T47D (cell line): ENCODE data around the gene ZGPAT.
A peak's percentile ranks its signal among the peaks of the same experiment; 100 is the strongest.
"Not testable (repeated sequence)": the region's sequence is repeated elsewhere in the genome, so short reads cannot be mapped to it uniquely, and the experiment has no call there.

ENCODE experiments used
- DNase-seq, 2 experiments: peaks; one replicate each; pipeline versions ENCODE4 v3.0.0 to v3.0.0-alpha.2; 2011 to 2012; ENCODE audit warnings: low read depth in 1 of 2, low spot score in 1 of 2
- JUND ChIP-seq: IDR thresholded peaks from 2 replicates; pipeline ENCODE4 v1.6.1; 2012; ENCODE audit warnings: low read depth
- in situ Hi-C: cut with HindIII; loops from 2 replicates; pipeline ENCODE4 v1.10.0; 2016; ENCODE audit warnings: low sequenced_read_pairs, low pct_unique_long_range_greater_than_20kb

ZGPAT gene

DNA sequence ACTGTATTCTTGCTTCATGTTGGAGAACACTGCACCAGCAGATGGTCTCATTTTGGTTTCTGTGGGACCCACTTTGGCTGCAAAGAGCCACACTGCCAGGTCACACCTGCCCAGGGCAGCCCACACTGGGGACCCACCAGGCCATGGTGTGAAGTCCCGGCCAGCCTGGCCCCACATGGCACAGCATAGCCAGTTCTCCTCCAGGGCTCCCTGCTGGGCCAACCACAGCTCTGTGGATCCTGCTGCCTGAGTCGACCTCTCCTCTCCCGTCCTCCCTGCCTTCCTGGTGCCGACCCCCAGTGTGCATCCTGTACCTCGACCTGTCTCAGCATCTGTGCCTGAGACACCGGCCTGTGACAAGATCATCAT is 3.1 kb upstream of the ZGPAT start:
- in situ Hi-C loops: no loop called here
- DNase-seq: no peak
- TF ChIP-seq JUND: no peak

- no peak for DNase-seq
- in situ Hi-C loops: no loop called here
- no peak for TF ChIP-seq JUND
Observed at GRCh38 chr20:63705232-63706026, 2.4 kb upstream of the ZGPAT start.

- no peak for TF ChIP-seq JUND
- in situ Hi-C loops: no loop called here
- DNase-seq: no peak
Observed at GRCh38 chr20:63706027-63706695, 1.7 kb upstream of the ZGPAT start.

- in situ Hi-C loops: no loop called here
- TF ChIP-seq JUND: no peak
- peak; percentile 42 to 82 for DNase-seq
Observed at GRCh38 chr20:63706852-63707557, 834 bp upstream of the ZGPAT start.

DNA sequence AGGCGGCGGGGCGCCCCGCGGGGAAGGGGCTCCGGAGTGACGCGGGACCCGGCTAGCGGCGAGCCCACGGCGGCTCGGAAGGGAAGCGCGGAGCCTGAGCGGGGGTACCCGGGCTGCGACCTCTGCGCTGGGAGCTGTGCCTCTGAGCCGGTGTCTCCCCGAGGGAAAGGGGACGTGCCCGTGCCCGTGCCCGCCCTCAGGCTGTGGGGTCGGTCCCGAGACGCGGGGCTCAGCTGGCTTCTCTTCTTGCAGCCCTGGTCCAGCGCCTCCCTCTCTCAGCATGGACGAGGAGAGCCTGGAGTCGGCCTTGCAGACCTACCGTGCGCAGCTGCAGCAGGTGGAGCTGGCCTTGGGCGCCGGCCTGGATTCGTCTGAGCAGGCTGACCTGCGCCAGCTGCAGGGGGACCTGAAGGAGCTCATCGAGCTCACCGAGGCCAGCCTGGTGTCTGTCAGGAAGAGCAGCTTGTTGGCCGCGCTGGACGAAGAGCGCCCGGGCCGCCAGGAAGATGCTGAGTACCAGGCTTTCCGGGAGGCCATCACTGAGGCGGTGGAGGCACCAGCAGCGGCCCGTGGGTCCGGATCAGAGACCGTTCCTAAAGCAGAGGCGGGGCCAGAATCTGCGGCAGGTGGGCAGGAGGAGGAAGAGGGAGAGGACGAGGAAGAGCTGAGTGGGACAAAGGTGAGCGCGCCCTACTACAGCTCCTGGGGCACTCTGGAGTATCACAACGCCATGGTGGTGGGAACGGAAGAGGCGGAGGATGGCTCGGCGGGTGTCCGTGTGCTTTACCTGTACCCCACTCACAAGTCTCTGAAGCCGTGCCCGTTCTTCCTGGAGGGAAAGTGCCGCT is 686 bp downstream of the ZGPAT start:
- TF ChIP-seq JUND: no peak
- in situ Hi-C loops: no loop called here
- no peak for DNase-seq

GRCh38 chr20:63709149-63709527 is 1.3 kb downstream of the ZGPAT start:
- no peak for TF ChIP-seq JUND
- no peak for DNase-seq
- in situ Hi-C loops: no loop called here

DNA sequence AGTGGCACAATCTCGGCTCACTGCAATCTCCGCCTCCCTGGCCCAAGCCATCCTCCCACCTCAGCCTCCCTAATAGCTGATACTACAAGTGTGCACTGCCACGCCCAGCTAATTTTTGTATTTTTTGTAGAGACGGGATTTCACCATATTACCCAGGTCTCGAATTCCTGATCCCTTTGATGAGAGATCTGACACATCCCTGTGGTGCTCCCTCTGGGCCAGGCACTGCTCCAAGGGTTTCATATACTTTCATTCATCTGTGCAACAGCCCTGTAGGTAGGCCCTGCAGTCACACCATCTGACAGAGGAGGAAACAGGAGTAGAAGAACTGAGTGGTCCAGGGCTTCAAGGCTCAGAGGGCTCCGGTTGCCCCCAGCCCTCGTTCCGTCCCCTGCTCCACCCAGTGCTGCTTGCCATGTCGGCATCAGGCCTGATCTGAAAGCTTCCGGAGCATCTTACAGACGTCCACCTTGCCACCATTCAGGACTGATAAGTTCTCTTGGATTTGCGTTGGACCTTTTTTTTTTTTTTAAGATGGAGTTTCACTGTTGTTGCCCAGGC is 3.3 kb downstream of the ZGPAT start:
- in situ Hi-C loops: no loop called here
- DNase-seq: no peak
- no peak for TF ChIP-seq JUND

DNA sequence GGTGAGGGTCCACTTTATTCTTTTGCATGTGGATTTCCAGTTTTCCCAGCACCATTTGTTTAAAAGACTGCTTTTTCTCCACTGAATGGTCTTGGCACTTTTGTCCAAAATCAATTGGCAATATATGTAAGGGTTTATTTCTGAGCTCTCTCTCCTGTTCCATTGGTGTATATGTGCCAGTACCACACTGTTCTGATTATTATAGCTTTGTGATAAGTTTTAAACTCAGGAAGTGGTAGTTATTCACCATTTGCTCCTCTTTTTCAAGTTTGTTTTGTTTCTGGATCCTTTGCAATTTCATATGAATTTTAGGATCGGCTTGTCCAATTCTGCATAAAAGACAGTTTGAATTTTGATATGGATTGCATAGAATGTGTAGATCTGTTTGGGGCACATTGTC is 4.4 kb downstream of the ZGPAT start:
- no peak for DNase-seq
- TF ChIP-seq JUND: no peak
- in situ Hi-C loops: no loop called here

GRCh38 chr20:63714858-63715257 is 7.0 kb downstream of the ZGPAT start:
- no peak for DNase-seq
- in situ Hi-C loops: no loop called here
- no peak for TF ChIP-seq JUND

- no peak for DNase-seq
- no peak for TF ChIP-seq JUND
- in situ Hi-C loops: no loop called here
Observed at GRCh38 chr20:63718996-63719395, 11.2 kb downstream of the ZGPAT start.

- in situ Hi-C loops: not testable (repeated sequence)
Observed at GRCh38 chr20:63722967-63723622, 15.3 kb downstream of the ZGPAT start.

DNA sequence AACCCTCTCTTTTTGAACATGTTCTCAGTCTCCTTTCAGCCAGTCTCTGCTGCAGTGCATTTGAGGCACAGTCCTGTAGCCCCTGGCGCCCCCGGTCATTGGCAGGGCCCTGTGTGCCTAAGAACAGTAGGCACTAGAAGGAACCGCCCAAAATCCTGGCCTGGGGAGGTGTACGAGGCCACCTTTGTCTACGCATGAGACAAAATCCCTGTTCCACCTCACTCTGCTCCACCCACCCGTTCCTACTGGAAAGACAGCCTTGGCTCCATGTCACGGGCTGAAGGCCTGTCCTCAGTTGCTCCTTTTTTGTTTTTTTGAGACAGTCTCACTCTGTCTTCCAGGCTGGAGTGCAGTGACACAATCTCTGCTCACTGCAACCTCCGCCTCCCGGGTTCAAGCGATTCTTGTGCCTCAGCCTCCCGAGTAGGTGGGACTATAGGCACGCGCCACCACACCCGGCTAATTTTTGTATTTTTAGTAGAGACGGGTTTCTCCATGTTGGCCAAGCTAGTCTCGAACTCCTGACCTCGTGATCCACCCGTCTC is 22.4 kb downstream of the ZGPAT start:
- in situ Hi-C loops, DNase-seq: not testable (repeated sequence)

More at GRCh38 chr20:63722967-63723622, 15.3 kb downstream of the ZGPAT start:
- not testable (repeated sequence) for DNase-seq
